ENCODE data around the gene MCTP2. TPM values are rescaled to one million over a fixed set of nuclear protein-coding genes. Genes with fewer than 3 reads are reported as not detected.

The MCTP2 gene
- 1 to 10 TPM; 2.6 to 4.7 (median 3.8) TPM for polyA plus RNA-seq

GRCh38 chr15:94230883-94231722 lies at the start of gene MCTP2:
TSS of gene MCTP2 (plus strand) at chr15:94231561. CDS start at chr15:94298266, 66,705 bp downstream.
- WGBS, 3 donors: 0 to 1% (median 1%) methylated on average over 53 to 66 of the region's 66 CpGs
- peak within 1 kb of the TSS; percentile 40 for H3K27ac ChIP-seq (ENCODE audit: low read depth, low read length)

GRCh38 chr15:94182883-94183282 lies 48.5 kb upstream of the MCTP2 start:
- 77 to 85% (median 80%) methylated on average over 4 of the region's 4 CpGs for WGBS, 3 donors

GRCh38 chr15:94185547-94186236 lies 45.7 kb upstream of the MCTP2 start:
- H3K27ac ChIP-seq (ENCODE audit: low read depth, low read length): no peak overlapping the region
- 70 to 87% (median 85%) methylated on average over 9 of the region's 9 CpGs for WGBS, 3 donors

More at GRCh38 chr15:94182883-94183282, 48.5 kb upstream of the MCTP2 start:
- H3K27ac ChIP-seq (ENCODE audit: low read depth, low read length): no peak overlapping the region

GRCh38 chr15:94186770-94187331 lies 44.5 kb upstream of the MCTP2 start:
- WGBS, 3 donors: 90 to 95% (median 94%) methylated on average over 4 of the region's 4 CpGs
- no peak overlapping the region for H3K27ac ChIP-seq (ENCODE audit: low read depth, low read length)

- 82 to 93% (median 87%) methylated on average over 3 of the region's 3 CpGs for WGBS, 3 donors
- no peak overlapping the region for H3K27ac ChIP-seq (ENCODE audit: low read depth, low read length)
Observed at GRCh38 chr15:94193906-94194305, 37.5 kb upstream of the MCTP2 start.

GRCh38 chr15:94196531-94196930 lies 34.8 kb upstream of the MCTP2 start:
- 81 to 84% (median 82%) methylated on average over 4 of the region's 4 CpGs for WGBS, 3 donors
- H3K27ac ChIP-seq (ENCODE audit: low read depth, low read length): no peak overlapping the region

GRCh38 chr15:94198633-94199032 lies 32.7 kb upstream of the MCTP2 start:
- 63 to 85% (median 73%) methylated on average over 2 of the region's 2 CpGs for WGBS, 3 donors

GRCh38 chr15:94199725-94200124 lies 31.6 kb upstream of the MCTP2 start:
- H3K27ac ChIP-seq (ENCODE audit: low read depth, low read length): no peak overlapping the region
- 27 to 94% (median 89%) methylated on average over 3 of the region's 3 CpGs for WGBS, 3 donors

More at GRCh38 chr15:94198633-94199032, 32.7 kb upstream of the MCTP2 start:
- H3K27ac ChIP-seq (ENCODE audit: low read depth, low read length): no peak overlapping the region

GRCh38 chr15:94203306-94203705 lies 28.1 kb upstream of the MCTP2 start:
- no peak overlapping the region for H3K27ac ChIP-seq (ENCODE audit: low read depth, low read length)
- WGBS, 3 donors: 40 to 46% (median 40%) methylated on average over 3 of the region's 3 CpGs

GRCh38 chr15:94205366-94205765 lies 26.0 kb upstream of the MCTP2 start:
- WGBS, 3 donors: 52 to 77% (median 58%) methylated on average over 7 of the region's 7 CpGs

GRCh38 chr15:94206463-94207167 lies 24.7 kb upstream of the MCTP2 start:
- 47 to 77% (median 49%) methylated on average over 11 of the region's 11 CpGs for WGBS, 3 donors
- no peak overlapping the region for H3K27ac ChIP-seq (ENCODE audit: low read depth, low read length)

More at GRCh38 chr15:94205366-94205765, 26.0 kb upstream of the MCTP2 start:
- H3K27ac ChIP-seq (ENCODE audit: low read depth, low read length): no peak overlapping the region

GRCh38 chr15:94212291-94212690 lies 19.1 kb upstream of the MCTP2 start:
- H3K27ac ChIP-seq (ENCODE audit: low read depth, low read length): no peak overlapping the region
- 57 to 68% (median 61%) methylated on average over 5 of the region's 5 CpGs for WGBS, 3 donors

- 62 to 64% (median 64%) methylated on average over 2 of the region's 2 CpGs for WGBS, 3 donors
- H3K27ac ChIP-seq (ENCODE audit: low read depth, low read length): no peak overlapping the region
Observed at GRCh38 chr15:94225616-94226015, 5.7 kb upstream of the MCTP2 start.

- no peak overlapping the region for H3K27ac ChIP-seq (ENCODE audit: low read depth, low read length)
- WGBS, 3 donors: 64 to 86% (median 82%) methylated on average over 2 of the region's 2 CpGs
Observed at GRCh38 chr15:94228611-94229010, 2.8 kb upstream of the MCTP2 start.

- H3K27ac ChIP-seq (ENCODE audit: low read depth, low read length): no peak overlapping the region
- WGBS, 3 donors: 53 to 86% (median 60%) methylated on average over 10 of the region's 10 CpGs
Observed at GRCh38 chr15:94229591-94230369, 1.6 kb upstream of the MCTP2 start.

GRCh38 chr15:94230431-94230882 lies 904 bp upstream of the MCTP2 start:
- 8 to 21% (median 15%) methylated on average over 11 of the region's 11 CpGs for WGBS, 3 donors
- peak overlapping the region; percentile 40 for H3K27ac ChIP-seq (ENCODE audit: low read depth, low read length)

- WGBS, 3 donors: 5 to 8% (median 8%) methylated on average over 25 of the region's 25 CpGs
- no peak overlapping the region for H3K27ac ChIP-seq (ENCODE audit: low read depth, low read length)
Observed at GRCh38 chr15:94231723-94232468, 535 bp downstream of the MCTP2 start.
